MCF 10A (cell line): ENCODE data around the gene DISP2. TPM values are rescaled to one million over a fixed set of nuclear protein-coding genes. Genes with fewer than 3 reads are reported as not detected.

ENCODE experiments used
- BruUV-seq: library from RNA; stranded (reverse); fragments of 400-500 nt; replicated peaks from 2 replicates; lab custom pipeline; 2021; lab: Mats Ljungman, UMichigan
- CTCF ChIA-PET: fragments of 300-600 bp; sonication (Branson Sonifier 250); formaldehyde crosslinking; extraction: SDS; loops from one replicate; lab custom pipeline; 2021; ENCODE audit warnings: antibody characterized with exemption, inconsistent platforms; lab: Yijun Ruan, JAX
- POLR2A ChIA-PET: fragments of 300-600, 350-650 bp; sonication (Branson Sonifier 250); formaldehyde crosslinking; extraction: SDS; loops from one replicate; lab custom pipeline; 2020; ENCODE audit warnings: antibody characterized with exemption, inconsistent platforms; lab: Yijun Ruan, JAX
- DNase-seq: peaks from one replicate; pipeline ENCODE4 v3.0.0-alpha.2; 2018; ENCODE audit not compliant: unreplicated experiment
- H3K27ac Mint-ChIP-seq: one replicate; pipeline ENCODE4 v1.8.0; 2022; ENCODE audit warnings: mild to moderate bottlenecking, low read depth, mixed read lengths; ENCODE audit not compliant: unreplicated experiment
- H3K27me3 Mint-ChIP-seq: one replicate; pipeline ENCODE4 v1.8.0; 2022; ENCODE audit warnings: mixed read lengths; ENCODE audit not compliant: insufficient read depth, unreplicated experiment
- H3K36me3 Mint-ChIP-seq: one replicate; pipeline ENCODE4 v1.8.0; 2022; ENCODE audit warnings: mild to moderate bottlenecking, moderate library complexity, mixed read lengths; ENCODE audit not compliant: insufficient read depth, unreplicated experiment
- H3K4me1 Mint-ChIP-seq: one replicate; pipeline ENCODE4 v1.8.0; 2022; ENCODE audit warnings: mixed read lengths; ENCODE audit not compliant: insufficient read depth, unreplicated experiment
- H3K4me3 Mint-ChIP-seq: one replicate; pipeline ENCODE4 v1.8.0; 2022; ENCODE audit warnings: mild to moderate bottlenecking, moderate library complexity, mixed read lengths; ENCODE audit not compliant: unreplicated experiment
- H3K9me3 Mint-ChIP-seq: one replicate; pipeline ENCODE4 v1.8.0; 2022; ENCODE audit warnings: mixed read lengths; ENCODE audit not compliant: unreplicated experiment
- intact Hi-C: fragments of 100-400 bp; cut with micrococcal nuclease; formaldehyde crosslinking; loops from 2 replicates; pipeline ENCODE4 v1.14.1; 2022
- total RNA-seq: library from RNA; stranded (reverse); gene quantifications from 2 replicates; pipeline ENCODE4 v1.2.3, GENCODE V29; 2022
- TF ChIP-seq, protein P1 (sequence below): fragments of 200-600 bp; IDR thresholded peaks from one replicate; pipeline ENCODE4 v1.8.0; 2022; ENCODE audit warnings: antibody characterized with exemption, mild to moderate bottlenecking; ENCODE audit not compliant: unreplicated experiment

The DISP2 gene
- total RNA-seq, 1 experiment from 2014 or later = 1.8 TPM

DNA sequence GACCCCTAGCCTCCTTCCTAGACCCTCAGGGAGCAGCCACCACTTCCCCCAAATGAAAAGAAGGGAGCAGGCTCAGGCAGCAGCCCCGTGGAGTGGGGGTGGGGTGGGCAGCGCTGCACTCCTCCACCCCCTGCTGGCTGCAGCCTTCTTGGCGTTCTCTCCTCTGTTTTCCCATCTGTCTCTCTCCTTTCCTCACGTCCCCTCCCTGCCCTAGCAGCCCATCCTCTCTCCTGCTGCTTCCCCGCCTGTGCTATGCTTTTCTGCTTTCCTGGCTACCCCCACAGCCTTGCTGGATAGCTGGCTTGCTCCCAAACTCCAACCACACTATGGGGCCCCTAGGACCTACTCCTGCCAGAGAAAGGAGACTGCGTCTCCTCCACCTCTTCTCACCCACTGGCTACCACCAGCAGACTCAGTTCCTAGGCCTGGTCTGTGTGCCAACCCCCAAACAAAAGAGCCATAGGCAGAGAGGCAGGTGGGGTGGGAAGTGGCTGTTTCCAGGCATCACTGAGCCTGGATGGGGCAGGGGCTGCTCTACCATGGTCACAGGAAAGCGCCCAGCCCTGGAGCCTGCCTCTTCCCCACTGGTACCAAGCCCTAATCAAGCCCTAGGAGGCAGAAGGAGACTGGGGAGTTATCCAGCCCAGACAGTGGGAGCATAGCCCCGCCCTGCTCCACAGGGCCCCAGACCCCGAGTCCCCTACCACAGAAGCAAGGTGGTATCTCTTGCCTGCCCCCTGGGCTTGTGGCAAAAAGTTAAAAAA, 3.4 kb upstream of the DISP2 start:
- Mint-ChIP-seq H3K4me3 (no peak overlapping the region), H3K27me3 (no peaks in the 10 kb centered on the region), H3K36me3 (peaks cover 6% of the 10 kb centered on the region), H3K4me1 (no peaks in the 10 kb centered on the region), H3K9me3 (no peaks in the 10 kb centered on the region), H3K27ac (no peak overlapping the region)
- BruUV-seq = no TSS peak
- intact Hi-C loops = no loop called here
- TF ChIP-seq, protein P1, sequence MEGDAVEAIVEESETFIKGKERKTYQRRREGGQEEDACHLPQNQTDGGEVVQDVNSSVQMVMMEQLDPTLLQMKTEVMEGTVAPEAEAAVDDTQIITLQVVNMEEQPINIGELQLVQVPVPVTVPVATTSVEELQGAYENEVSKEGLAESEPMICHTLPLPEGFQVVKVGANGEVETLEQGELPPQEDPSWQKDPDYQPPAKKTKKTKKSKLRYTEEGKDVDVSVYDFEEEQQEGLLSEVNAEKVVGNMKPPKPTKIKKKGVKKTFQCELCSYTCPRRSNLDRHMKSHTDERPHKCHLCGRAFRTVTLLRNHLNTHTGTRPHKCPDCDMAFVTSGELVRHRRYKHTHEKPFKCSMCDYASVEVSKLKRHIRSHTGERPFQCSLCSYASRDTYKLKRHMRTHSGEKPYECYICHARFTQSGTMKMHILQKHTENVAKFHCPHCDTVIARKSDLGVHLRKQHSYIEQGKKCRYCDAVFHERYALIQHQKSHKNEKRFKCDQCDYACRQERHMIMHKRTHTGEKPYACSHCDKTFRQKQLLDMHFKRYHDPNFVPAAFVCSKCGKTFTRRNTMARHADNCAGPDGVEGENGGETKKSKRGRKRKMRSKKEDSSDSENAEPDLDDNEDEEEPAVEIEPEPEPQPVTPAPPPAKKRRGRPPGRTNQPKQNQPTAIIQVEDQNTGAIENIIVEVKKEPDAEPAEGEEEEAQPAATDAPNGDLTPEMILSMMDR = peak; percentile 26
- ChIA-PET POLR2A (interaction anchor here (1.4 kb wide), 1 partner anchor 10 kb away, joined by 5 read pairs; no protein-coding TSS in a partner anchor), CTCF (interaction anchor here (0.7 to 6.8 kb wide), 5 partner anchors 10 to 68 kb away, joined by 3 to 38 read pairs (median 8); no protein-coding TSS in a partner anchor)
- DNase-seq = no peak

DNA sequence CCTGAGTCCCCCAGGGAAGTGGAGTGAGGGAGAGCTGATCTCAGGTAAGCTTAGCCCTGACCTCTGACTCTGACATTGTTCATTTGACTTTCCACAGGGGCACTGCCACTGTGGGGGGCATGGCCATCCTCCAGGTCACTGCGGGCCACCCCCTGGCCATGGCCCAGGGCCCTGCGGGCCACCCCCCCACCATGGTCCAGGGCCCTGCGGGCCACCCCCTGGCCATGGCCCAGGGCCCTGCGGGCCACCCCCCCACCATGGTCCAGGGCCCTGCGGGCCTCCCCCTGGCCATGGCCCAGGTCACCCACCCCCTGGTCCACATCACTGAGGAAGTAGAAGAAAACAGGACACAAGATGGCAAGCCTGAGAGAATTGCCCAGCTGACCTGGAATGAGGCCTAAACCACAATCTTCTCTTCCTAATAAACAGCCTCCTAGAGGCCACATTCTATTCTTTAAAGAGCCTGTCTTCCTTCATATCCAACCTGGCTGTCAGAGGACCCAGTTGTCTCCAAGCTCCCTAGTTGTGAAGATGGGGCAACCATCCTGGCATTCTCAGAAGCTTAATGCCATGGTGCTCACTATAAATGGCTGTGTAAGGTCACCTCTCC, 1.9 kb upstream of the DISP2 start:
- peaks cover 6% of the 10 kb centered on the region for H3K36me3 Mint-ChIP-seq
- TF ChIP-seq, protein P1 = no peak
- H3K4me3 Mint-ChIP-seq = no peak overlapping the region
- no peak overlapping the region for H3K27ac Mint-ChIP-seq
- no peak for DNase-seq
- BruUV-seq = no TSS peak
- intact Hi-C loops = no loop called here
- H3K9me3 Mint-ChIP-seq = no peaks in the 10 kb centered on the region
- ChIA-PET POLR2A (interaction anchor here (0.6 to 1.7 kb wide), 5 partner anchors 12 to 170 kb away, joined by 3 to 5 read pairs (median 3); partner anchors contain the start of genes CCDC9B and PLCB2), CTCF (interaction anchor here (0.6 to 6.8 kb wide), 7 partner anchors 12 to 66 kb away, joined by 3 to 38 read pairs (median 5); no protein-coding TSS in a partner anchor)
- no peaks in the 10 kb centered on the region for H3K4me1 Mint-ChIP-seq
- no peaks in the 10 kb centered on the region for H3K27me3 Mint-ChIP-seq

DNA sequence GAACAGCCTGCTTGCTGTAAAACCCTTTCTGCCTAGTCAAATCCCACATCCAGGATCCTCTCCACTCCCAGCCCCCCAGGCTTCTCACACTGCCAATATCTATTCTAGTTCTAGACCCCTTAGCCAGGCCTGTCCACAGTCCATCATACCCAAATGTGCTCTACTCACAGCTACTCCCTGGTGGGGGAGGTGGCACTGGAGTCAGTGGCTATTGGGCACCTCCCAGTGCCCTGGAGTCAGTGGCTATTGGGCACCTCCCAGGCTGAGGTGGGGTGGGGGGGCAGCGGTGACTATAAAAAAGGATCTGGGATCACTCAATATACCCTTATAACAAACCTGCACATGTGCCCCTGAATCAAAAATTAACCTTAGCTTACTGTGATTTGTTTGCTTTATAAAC, 773 bp upstream of the DISP2 start:
- TF ChIP-seq, protein P1 = no peak
- Mint-ChIP-seq H3K36me3 (peaks cover 6% of the 10 kb centered on the region), H3K4me1 (no peaks in the 10 kb centered on the region), H3K27me3 (no peaks in the 10 kb centered on the region), H3K27ac (no peak overlapping the region), H3K4me3 (no peak overlapping the region), H3K9me3 (no peaks in the 10 kb centered on the region)
- POLR2A ChIA-PET = no interaction called here
- CTCF ChIA-PET = interaction anchor here (0.5 to 6.8 kb wide), 9 partner anchors 11 to 93 kb away, joined by 3 to 38 read pairs (median 5); no protein-coding TSS in a partner anchor
- intact Hi-C loops = no loop called here
- DNase-seq = no peak
- no TSS peak for BruUV-seq
